Measurements from ENCODE around the gene HAUS8.
A peak's percentile ranks its signal among the peaks of the same experiment; 100 is the strongest.

The HAUS8 gene

GRCh38 chr19:17073869-17074633 is 1.2 kb downstream of the HAUS8 start:
- no peak for TF ChIP-seq CTCF (IDR thresholded peaks at IDR 0.05)
- TF ChIP-seq ZFX (IDR thresholded peaks at IDR 0.05; ENCODE audit: borderline replicate concordance) = no peak
- peak overlapping the region; percentile 77 for H3K27ac ChIP-seq

- no peak overlapping the region for H3K27ac ChIP-seq
- no peak for TF ChIP-seq ZFX (IDR thresholded peaks at IDR 0.05; ENCODE audit: borderline replicate concordance)
- TF ChIP-seq CTCF (IDR thresholded peaks at IDR 0.05) = no peak
These were observed 4.3 kb downstream of the HAUS8 start for GRCh38 chr19:17070912-17071311.

GRCh38 chr19:17070421-17070820 is 4.8 kb downstream of the HAUS8 start:
- H3K27ac ChIP-seq = no peak overlapping the region
- no peak for TF ChIP-seq CTCF (IDR thresholded peaks at IDR 0.05)
- no peak for TF ChIP-seq ZFX (IDR thresholded peaks at IDR 0.05; ENCODE audit: borderline replicate concordance)

GRCh38 chr19:17069193-17069592 is 6.1 kb downstream of the HAUS8 start:
- TF ChIP-seq ZFX (IDR thresholded peaks at IDR 0.05; ENCODE audit: borderline replicate concordance) (no peak), CTCF (IDR thresholded peaks at IDR 0.05) (no peak)
- no peak overlapping the region for H3K27ac ChIP-seq

GRCh38 chr19:17063428-17063827 is 11.8 kb downstream of the HAUS8 start:
- TF ChIP-seq ZFX (IDR thresholded peaks at IDR 0.05; ENCODE audit: borderline replicate concordance) (no peak), CTCF (IDR thresholded peaks at IDR 0.05) (no peak)
- H3K27ac ChIP-seq = no peak overlapping the region

- H3K27ac ChIP-seq = no peak overlapping the region
- no peak for TF ChIP-seq CTCF (IDR thresholded peaks at IDR 0.05)
- no peak for TF ChIP-seq ZFX (IDR thresholded peaks at IDR 0.05; ENCODE audit: borderline replicate concordance)
These were observed 13.6 kb downstream of the HAUS8 start for GRCh38 chr19:17061691-17062090.

GRCh38 chr19:17061205-17061604 is 14.0 kb downstream of the HAUS8 start:
- H3K27ac ChIP-seq = no peak overlapping the region
- TF ChIP-seq ZFX (IDR thresholded peaks at IDR 0.05; ENCODE audit: borderline replicate concordance) = no peak
- TF ChIP-seq CTCF (IDR thresholded peaks at IDR 0.05) = no peak

Data from 22Rv1 (cell line).